ENCODE results near the gene ISYNA1.

ISYNA1 gene

GRCh38 chr19:18466354-18466753, 28.4 kb upstream of the ISYNA1 start:
- DNase-seq: no peak

GRCh38 chr19:18465964-18466339, 28.0 kb upstream of the ISYNA1 start:
- no peak for DNase-seq

GRCh38 chr19:18465214-18465963, 27.5 kb upstream of the ISYNA1 start:
- no peak for DNase-seq

DNA sequence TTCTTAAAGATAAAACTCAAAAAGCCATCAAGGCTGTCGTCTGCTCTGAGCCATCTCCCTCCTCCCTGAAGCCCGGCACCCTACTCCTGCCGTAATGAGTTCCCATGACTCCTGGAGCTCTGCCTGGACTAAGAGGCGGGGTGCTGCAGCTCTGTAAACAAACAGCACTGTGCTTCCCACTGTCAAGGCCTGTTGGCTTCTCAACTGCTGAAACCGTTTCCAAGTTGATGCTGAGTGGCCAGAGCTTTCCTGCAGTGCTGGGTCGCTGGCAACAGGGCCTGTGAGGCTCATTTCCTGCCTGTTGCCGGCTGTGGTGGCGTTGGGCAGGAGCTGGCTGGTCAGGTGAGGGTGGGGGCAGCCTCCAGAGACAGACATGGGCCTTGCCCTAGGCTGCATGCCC, 26.7 kb upstream of the ISYNA1 start:
- peak; percentile 27 for DNase-seq

- no peak for DNase-seq
Measured at GRCh38 chr19:18461471-18461870, 23.5 kb upstream of the ISYNA1 start.

GRCh38 chr19:18460900-18461299, 23.0 kb upstream of the ISYNA1 start:
- DNase-seq: no peak

- DNase-seq: no peak
Measured at GRCh38 chr19:18457483-18458331, 19.8 kb upstream of the ISYNA1 start.

DNA sequence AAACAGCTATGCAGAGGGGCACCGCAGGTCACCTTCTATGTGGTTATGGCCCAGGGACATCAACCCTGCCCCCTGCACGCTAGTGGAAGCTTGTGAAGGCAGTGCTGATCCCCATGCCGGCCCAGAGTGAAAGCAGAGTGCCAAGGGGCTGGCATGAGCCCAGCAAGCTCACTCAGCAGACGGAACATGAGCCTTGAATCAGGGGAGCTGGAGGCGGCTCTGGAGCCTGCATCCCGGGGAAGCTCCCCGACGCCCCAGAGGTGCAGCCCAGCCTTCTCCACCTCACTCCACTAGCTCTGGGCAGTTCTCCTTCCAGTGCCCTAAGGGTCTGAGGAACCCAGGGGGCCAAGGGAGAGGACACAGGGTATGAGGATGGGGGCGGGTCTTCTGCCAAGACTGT, 19.0 kb upstream of the ISYNA1 start:
- no peak for DNase-seq

DNA sequence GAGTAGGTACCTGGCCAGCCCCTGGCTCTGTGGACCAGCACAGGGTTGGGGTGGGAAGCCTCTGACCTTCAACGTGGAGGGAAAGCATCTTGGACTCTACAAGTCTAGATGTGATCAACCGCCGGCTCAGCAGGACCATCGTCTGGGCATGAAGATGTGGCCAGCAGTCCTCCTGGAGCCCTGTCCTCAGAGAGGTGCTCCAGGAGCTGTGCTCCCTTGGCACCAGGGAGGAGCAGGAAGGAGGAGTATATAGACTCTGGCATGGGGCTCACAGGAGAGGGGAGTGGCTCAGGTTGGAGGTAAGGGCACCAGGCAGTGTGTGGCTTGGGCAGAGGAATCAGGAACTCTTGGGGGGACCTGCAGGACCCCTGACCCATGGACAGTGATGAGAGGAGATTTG, 18.3 kb upstream of the ISYNA1 start:
- DNase-seq: no peak

DNA sequence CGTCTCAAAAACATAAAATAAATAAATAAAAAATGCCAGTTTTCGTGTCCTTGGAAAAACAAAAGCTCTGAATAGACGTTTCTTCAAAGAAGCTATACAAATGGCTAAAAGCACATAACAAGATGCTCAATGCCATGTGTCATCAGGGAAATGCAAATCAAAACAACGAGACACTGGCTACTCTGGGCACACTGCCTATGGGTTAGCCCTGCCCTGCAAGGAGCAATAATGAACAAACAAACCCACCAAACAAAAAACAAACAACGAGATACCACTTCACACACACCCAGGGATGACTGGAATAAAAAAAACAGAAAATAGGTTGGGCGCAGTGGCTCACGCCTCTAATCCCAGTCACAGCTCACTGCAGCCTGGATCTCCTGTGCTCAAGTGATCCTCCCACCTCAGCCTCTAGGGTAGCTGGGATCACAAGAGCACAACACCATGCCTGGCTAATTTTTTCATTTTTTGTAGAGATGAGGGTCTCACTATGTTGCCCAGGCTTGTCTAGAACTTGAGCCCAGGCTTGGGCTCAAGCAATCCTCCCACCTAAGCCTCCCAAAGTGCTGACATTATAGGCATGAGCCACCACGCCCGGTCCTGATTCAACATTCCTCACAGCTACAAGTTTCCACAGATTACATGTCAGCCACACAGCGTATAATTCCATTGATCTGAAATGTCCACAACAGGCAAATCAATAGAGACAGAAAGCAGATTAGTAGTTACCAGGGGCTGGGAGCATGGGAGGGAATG, 15.5 kb upstream of the ISYNA1 start:
- no peak for DNase-seq

DNA sequence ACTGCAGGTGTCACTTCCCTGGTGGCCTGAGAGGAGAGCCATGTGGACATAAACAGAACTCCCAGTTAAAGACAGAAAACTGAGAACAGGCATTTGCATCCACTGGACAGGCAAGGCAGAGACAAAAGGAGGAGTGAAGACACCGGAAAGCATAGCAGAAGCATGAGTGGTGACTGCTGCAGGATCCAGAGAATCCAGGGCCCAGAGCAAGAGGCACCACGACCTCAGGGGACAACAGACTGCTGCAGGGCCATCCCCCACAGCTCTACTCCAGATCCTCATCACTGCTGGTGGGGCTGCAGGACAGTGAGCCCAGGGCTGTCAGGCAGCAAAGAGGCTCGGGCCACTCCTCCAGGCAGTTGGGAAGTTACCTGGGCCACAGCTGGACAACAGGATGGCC, 14.5 kb upstream of the ISYNA1 start:
- DNase-seq: no peak

- DNase-seq: no peak
Measured at GRCh38 chr19:18450931-18451836, 13.3 kb upstream of the ISYNA1 start.

DNA sequence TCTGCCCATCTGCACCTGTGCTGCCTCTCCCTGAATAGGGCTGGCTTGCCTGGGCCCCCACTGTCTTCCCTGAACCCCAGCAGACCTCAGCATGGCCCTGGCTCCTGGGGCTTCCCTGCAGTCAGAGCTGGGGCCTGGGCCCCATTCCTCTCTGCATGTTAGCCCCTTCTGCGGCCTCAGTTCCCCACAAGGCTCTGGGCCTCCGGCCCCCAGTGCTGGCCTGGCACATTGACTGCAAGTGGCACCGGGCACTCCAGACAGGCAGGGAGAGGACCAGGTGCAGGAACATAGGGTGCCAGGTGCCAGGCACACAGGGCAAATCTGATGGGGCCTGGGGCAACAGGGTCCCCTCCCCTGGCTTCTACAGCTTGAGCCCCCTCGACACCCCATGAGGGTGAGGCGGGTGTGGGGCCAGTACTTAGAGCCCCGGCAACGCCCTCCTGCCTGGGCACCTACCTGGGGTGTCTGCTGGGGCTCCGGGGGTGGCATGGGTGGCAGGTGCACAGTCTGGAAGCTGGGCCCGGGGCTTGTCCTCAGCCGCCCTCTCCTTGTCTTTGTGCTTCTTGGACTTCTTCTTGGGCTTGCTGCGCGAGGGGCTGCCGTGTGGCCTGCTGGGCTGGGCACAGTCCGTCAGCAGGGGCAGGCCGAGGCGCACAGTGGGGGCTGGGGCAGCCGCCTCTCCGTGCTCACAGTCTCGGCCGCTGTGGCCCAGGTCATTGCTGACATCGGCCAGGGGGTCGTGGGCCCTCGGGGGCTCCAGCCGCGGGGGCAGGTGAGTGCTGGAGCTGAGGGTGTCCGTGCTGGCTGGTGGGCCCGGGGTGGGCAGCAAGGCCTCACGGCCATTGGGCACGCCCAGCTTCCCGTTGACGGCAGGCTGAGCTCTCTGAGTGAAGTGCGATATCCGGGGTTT, 12.3 kb upstream of the ISYNA1 start:
- DNase-seq: no peak

- DNase-seq: no peak
Measured at GRCh38 chr19:18449552-18449951, 11.6 kb upstream of the ISYNA1 start.

GRCh38 chr19:18446811-18447359, 9.0 kb upstream of the ISYNA1 start:
- no peak for DNase-seq

GRCh38 chr19:18446145-18446810, 8.3 kb upstream of the ISYNA1 start:
- no peak for DNase-seq

DNA sequence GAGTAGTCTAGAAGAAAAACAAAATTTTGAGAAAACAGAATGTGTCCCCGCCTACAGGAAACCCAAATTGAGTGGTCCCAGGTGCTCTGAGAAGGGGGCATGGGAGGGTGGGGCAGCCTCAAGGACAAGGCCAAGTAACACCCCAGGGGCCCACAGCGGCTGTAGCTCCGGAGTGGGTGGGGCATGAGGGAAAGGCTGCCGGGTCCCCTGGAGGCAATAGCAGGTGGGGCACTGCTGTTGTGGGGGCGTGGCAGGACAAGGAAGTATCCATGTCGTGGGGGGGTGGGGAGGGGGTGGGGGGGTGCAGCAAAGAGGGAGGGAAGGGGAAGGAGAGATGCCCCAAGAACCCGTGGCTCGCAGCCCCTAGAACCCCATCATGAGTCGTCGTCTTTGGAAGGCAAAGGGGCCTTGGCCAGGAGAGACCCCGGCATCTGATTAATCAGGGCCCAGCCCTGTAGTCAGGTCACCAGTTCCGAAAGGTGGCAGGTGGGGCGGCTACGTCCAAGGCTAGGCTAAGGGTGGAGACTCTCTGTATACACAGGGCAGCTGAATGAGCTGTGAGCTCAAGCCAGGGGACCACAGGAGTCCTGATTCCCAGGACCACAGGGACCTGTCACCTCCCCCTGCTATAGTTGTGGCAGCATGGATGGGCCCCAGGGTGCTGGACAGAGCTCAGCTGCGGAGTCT, 7.5 kb upstream of the ISYNA1 start:
- DNase-seq: no peak

GRCh38 chr19:18444513-18444912, 6.6 kb upstream of the ISYNA1 start:
- DNase-seq: no peak

- DNase-seq: no peak
Measured at GRCh38 chr19:18443831-18444230, 5.9 kb upstream of the ISYNA1 start.

GRCh38 chr19:18443406-18443805, 5.5 kb upstream of the ISYNA1 start:
- DNase-seq: no peak

All from NCI-H526 treated with DMSO at 0.1 percent for 48 hours (cell line).